GM12892 (cell line): ENCODE results near the gene GYPA.
"Not testable (repeated sequence)": the region's sequence is repeated elsewhere in the genome, so short reads cannot be mapped to it uniquely, and the experiment has no call there.

Source experiments
- DNase-seq: peaks from one replicate; pipeline ENCODE4 v3.0.0; 2011; ENCODE audit not compliant: insufficient read length
- FAIRE-seq: peaks from 2 replicates; lab custom pipeline; 2011; peaks lifted over from hg19 to GRCh38; lab: Jason Lieb, UNC
- POLR2A ChIP-seq: IDR thresholded peaks from 2 replicates; pipeline ENCODE4 v1.6.1; 2011; ENCODE audit warnings: low read depth, low read length, control low read depth
- POLR2AphosphoS5 ChIP-seq: IDR thresholded peaks from 2 replicates; pipeline ENCODE4 v1.6.1; 2011; ENCODE audit warnings: low read depth, low read length, control low read depth
- TAF1 ChIP-seq: IDR thresholded peaks from 2 replicates; pipeline ENCODE4 v1.6.1; 2011; ENCODE audit warnings: low read depth, mild to moderate bottlenecking, control low read depth, low read length, borderline replicate concordance

The GYPA gene

DNA sequence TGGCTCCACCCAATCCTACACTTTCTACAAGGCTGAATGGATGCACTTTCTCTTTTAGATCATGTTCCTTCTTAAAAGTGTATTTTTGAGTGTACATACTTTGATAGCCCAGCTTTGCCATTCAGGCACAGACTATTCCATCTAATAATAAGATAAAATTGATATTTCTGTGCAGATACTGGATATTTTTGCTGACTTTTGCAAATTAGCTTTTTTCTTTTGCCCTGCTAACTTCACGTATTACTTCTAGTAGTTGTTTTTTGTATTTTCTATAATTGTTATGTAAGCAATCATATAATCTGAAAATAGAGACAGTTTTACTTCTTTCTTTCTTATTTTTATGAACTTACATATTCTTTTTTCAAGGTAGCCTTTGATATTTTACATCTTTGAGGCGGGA is 13.5 kb upstream of the GYPA start:
- TF ChIP-seq POLR2A (no peak), POLR2AphosphoS5 (no peak), TAF1 (no peak)
- FAIRE-seq (no peak), DNase-seq (no peak)

DNA sequence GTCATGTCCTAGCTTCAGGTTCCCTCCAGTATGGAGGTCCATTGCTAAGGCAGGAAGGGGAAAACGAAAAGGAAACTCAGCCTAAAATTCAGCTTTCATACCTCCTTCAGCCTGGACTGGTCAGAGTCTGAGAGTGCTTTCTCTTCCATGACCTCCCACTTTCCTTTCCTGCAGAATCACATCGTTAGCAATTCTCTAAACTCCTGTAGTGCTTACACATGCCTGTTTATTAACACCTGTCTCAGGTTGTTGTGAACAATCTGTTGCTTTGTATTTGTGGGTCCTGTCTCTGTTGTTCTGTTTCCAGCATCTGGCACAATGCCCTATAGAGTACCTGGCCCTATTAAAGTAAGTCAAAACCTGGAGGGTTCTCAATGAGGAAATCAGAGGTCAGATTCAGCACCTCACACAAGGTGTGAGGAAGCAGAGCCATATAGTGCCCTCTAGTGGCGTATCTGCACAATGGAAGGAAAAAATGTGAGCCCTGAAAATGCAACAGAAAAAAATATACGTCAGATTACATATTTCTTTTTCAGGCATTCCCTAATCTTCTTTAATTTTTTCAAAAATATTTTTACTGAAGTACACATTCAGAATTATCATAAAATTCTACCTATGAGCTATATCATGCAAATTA is 2.3 kb upstream of the GYPA start:
- not testable (repeated sequence) for DNase-seq
- peak; percentile 24 for FAIRE-seq

DNA sequence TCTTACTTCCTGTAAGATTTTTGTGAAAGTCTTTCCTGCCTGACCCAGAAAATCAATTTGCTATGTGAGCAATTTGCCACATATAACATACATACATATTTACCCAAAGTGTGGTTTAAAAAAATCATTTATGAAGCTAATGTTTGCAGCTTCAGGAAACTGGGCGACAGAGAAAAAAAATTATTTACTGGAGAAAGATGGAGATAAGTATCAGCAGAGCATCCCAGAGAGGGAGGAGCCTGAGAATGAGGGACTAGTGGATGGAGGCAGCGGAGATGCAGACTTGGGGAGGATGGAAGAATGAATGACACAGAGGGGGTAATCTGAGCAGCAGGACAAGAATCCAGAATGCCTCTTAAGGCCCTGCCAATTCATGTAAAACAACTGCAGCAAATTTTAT is 975 bp upstream of the GYPA start:
- FAIRE-seq (no peak), DNase-seq (no peak)
- TF ChIP-seq POLR2AphosphoS5 (no peak), TAF1 (no peak)

DNA sequence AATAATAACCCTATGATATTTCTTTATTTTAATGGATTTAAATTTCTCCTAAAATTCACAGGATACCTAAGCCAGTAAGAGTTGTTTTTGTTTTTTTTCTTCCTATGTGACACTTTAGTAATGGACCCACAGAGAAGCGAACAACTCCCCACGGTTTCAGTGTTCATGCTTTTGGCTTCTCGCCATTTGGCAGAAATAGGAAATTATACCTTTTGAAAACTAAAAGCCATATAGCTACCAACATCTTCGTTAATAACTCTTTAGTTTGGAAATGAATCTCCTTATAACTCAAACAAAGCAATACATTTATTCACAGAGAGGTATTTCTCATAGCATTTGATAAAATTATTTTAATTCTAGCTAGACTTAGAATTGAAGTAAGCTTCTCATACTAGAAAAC is 527 bp downstream of the GYPA start:
- FAIRE-seq, DNase-seq: not testable (repeated sequence)

DNA sequence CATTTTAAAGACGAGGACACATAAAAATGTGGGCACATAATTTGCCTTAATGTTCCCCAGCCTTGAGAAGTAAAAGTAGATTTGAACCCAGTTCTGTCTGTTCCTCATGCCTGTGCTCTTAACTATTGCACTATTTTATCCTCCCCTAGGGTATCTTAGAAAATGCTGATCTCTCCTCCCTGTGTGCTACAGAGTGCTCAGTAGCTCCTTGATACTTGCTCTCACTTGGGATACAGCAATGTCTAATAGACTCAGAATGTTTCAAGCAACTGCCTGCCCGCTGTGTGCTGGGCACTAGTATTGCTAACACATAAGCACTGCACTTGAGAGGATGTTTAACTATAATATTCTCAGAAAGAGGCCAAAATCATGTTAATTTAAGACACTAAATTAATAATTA is 971 bp downstream of the GYPA start:
- DNase-seq, FAIRE-seq: not testable (repeated sequence)

DNA sequence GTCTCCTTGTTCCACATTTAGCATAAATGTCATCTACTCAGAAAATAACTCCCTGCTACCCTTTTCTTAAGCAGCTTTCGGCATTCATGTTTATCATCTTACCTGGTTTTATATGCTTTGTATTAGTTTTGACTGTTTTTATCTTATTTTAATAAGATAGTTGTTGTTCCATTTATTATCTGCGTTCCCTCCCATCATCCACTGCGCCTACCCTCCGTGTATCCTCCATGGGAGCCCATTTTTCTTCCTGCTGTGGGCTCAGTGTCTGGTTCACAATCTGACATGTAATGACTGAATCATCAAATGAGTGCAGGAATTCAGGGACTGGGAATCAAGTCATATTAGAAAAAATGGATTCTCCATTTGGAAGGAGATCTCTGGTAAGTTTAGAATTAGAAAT is 2.3 kb downstream of the GYPA start:
- FAIRE-seq, DNase-seq: not testable (repeated sequence)

DNA sequence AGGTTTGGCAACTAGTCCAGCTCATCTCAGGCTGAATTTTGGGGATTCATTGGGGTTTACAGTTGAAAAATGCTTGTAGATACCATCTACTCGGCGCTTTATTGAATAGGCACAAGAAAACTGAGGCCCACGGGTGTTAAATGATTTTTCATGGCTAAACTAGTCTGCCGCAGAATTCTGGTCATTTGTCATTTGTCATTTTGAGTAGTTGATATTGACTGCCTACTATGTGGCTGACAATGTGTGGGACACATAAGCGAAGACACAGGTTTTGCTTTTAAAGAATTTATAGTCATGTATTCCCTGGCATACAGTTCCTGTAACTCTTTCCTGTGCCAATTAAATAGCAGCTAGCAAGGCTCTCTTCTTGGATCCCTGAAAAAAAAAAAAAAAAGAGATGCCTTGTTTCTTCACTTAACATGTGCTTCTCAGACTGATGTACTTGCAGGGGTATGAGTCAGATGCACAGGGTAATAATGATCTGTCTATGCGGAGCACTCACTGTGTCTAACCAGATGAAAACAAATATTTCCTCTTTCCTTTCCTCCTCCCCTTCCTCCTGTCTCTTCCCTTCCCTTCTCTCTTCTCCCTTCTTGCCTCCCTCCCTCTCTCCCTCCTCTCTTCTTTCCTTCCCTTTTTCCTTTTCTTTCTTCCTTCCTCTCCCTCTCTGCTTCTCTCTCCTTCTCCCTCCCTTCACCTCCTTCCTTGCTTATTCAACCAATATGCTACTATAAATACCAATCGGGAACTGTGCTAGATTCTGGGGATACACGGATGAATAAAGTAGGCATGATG is 3.2 kb downstream of the GYPA start:
- FAIRE-seq, DNase-seq: not testable (repeated sequence)

DNA sequence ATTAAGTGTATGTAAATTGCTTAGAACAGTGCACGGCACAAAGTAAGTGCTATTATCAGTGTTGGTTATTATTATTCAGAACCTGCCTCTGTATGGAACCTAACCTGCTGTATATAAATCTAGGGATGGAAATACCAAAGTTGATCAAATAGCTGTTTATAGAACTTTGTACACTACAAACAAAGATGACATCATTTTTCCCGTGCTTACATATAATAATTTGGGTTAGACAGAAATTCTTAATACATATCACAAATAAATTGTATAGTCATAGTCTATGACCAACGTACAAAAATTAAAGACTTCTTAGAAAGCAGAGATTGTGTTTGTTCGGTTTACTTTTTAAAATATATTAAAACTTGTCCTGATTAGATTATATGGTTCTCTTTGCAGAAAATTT is 4.3 kb downstream of the GYPA start:
- DNase-seq, FAIRE-seq: not testable (repeated sequence)

DNA sequence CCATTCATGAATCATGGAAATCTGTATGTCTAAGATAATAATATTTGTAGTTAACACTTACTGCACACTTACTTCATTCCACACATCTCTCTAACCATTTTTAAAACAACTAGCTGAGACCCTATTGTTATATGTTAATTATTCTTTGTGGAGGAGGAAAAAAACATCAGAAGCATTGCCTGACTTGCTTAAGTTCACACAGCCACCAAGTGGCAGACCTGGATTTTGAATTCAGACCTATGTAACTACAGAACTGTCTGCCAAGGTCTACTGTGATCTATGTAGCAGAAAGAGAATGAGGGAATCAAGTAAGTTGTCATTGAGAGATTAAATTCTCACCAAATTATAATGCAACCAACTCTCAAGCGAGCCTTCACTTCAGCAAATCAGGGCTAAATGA is 10.4 kb downstream of the GYPA start:
- not testable (repeated sequence) for DNase-seq, FAIRE-seq

DNA sequence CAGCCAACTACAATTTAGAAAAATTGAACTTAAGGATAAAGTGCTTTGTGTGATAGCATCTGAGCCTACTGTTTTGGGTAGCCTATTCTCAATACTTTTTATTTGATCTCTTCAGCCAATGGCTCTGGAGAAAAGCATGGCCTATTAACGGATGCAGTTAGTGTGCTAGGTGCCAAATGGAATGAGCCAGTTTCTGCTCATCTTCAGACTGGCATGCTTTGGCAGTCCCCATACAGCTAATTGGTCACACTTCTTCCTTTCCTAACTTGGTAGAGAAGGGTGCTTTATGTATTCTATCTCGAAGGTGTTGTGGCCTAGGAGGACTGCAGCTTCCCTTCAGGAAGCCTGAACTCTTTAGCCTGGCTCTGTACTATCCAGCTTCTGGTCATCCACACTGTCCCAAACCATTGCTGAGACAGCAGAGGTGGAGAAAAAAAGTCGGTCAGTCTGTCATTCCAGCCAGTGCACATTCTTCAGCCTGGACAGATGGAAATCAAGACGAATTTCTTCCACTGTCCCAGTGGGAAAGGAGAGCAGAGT is 11.1 kb downstream of the GYPA start:
- not testable (repeated sequence) for FAIRE-seq

DNA sequence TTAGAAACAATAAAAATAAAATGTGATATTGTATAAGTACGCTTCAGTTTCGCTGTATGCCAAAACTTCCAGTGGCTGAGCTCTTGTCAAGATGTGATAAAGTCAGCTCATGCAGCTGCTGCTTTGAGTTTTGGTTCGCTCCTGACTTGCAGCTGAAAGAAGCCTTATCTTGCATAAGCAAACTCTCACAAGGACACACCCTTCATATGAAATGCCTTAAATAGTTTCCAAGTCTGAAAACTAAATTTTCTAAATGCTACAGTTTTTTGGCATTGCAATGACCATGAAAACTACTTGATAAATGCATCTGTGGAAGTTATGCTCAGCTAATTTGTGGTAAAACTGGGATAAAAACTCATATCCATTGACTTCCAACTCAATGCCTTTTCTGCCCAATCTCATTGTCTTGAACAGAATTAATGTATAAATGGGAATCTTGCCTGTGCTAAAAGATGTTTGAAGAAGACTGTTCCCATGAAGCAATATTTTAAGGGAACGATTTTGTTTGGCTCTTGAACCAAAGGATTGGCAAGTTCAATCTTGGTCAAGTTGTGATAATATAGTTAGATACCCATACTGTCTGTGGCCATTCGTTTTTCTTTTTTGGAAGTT is 11.7 kb downstream of the GYPA start:
- DNase-seq, FAIRE-seq: not testable (repeated sequence)

More for the DNA sequence above, 11.1 kb downstream of the GYPA start:
- not testable (repeated sequence) for DNase-seq

DNA sequence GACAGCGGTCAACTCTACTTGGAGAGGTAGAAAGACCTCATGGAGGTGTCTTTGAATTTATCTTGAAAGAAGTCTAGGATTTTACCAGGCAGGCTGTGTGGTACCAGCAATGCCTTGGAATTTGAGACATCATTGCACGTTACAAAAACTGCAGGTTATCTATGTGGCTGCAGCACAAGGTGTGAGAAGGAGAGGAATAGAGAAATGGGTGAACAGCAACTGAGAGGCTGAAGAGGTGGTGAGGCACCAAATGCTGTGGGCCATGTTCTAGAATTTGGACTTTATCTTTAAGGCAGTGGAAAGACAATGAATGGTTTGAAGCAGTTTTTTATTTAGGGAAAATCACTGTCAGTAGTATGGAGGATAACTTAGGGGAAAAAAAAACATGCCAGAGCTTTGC is 15.4 kb downstream of the GYPA start:
- FAIRE-seq, DNase-seq: not testable (repeated sequence)

DNA sequence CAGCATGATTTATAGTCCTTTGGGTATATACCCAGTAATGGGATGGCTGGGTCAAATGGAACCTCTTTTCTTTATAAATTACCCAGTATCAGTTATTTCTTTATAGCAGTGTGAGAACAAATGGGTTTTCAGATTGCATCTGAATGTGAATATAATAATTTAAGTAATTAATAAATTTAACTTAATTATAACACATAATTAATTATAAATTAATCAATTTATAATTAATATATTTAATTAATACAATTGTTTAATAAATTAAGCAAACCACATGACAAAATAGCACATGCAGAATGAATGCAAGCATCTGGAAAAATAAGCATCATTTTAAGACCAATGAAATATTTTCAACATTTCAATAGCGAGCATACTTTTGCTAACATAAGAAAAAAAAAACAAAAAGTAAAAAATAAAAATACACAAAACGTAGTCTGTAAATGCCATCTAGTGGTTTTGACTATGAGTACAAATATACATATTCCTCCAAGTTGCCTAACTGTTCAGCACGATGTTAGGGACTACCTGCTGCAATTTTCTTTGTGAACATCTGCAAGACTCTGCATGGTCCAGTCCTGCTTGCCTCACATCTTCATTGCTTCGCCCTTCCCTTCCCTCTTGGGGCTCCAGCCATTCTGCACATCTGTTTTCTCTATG is 16.4 kb downstream of the GYPA start:
- not testable (repeated sequence) for FAIRE-seq, DNase-seq

DNA sequence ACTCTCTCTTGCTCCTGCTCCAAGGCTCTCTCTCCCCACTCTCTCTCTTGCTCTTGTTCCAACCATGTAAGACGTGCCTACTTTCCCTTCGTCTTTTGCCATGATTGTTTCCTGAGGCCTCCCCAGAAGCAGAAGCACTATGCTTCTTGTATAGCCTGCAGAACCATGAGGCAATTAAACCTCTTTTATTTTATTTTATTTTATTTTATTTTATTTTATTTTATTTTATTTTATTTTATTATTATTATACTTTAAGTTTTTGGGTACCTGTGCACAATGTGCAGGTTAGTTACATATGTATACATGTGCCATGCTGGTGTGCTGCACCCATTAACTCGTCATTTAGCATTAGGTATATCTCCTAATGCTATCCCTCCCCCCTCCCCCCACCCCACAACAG is 17.2 kb downstream of the GYPA start:
- DNase-seq, FAIRE-seq: not testable (repeated sequence)

DNA sequence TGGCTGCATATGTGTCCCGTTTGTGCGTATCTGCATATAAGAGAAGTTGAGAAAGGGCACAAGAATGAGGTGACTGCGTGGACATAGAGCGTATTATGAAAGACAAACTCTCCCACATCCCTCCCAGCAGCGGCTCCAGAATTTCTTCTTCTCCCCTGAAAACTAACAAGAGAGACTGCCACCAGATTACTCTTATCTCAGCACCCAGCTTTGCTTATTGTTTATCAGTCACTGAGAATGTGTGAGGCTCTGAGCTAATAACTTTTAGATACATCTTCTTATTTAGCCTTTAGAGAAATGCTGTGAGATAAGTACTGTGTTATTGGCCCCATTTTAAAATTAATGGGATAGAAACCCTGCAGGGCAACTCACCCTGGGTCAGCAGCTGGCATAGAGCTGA is 20.8 kb downstream of the GYPA start:
- not testable (repeated sequence) for DNase-seq, FAIRE-seq
